ENCODE results near the gene RPP25. TPM values are rescaled to one million over a fixed set of nuclear protein-coding genes. Genes with fewer than 3 reads are reported as not detected.
A peak's percentile ranks its signal among the peaks of the same experiment; 100 is the strongest.

RPP25 gene
- total and polyA plus RNA-seq, 7 donors = 3.7 to 24.0 (median 4.8) TPM

GRCh38 chr15:74995779-74996765 is 39.5 kb upstream of the RPP25 start:
- intact Hi-C loops (cut with DNase I) = no loop called here
- WGBS, 2 donors = 15 to 33% methylated on average over 42 of the region's 42 CpGs
- TF ChIP-seq POLR2A (IDR thresholded peaks at IDR 0.05) (no peak), EP300 (IDR thresholded peaks at IDR 0.05) (no peak), CTCF (IDR thresholded peaks at IDR 0.05) (no peak), POLR2AphosphoS5 (IDR thresholded peaks at IDR 0.05) (no peak)

GRCh38 chr15:74995182-74995778 is 38.7 kb upstream of the RPP25 start, which contains the start of gene SCAMP5:
Gene SCAMP5, plus strand, starts transcription at chr15:74995563. Its CDS starts 16,277 bp downstream, at chr15:75011840.
- peaks cover 10 to 46% (median 33%) of the 10 kb centered on the region in 3 donors for H3K27me3 ChIP-seq
- DNase-seq = peak; percentile 96

More at GRCh38 chr15:74995779-74996765, 39.5 kb upstream of the RPP25 start:
- Histone ChIP-seq H3K36me3 (no peaks in the 10 kb centered on the region), H3K27ac (no peak overlapping the region), H3K4me3 (peak overlapping the region; percentile 45 to 60 (median 51)), H3K27me3 (peaks cover 10 to 46% (median 33%) of the 10 kb centered on the region in 3 donors), H3K9me3 (no peaks in the 10 kb centered on the region), H3K4me1 (peaks cover 0 to 13% (median 8%) of the 10 kb centered on the region in 4 donors)
- DNase-seq = no peak

GRCh38 chr15:74994685-74995084 is 38.1 kb upstream of the RPP25 start:
- 41 to 60% methylated on average over 5 of the region's 5 CpGs for WGBS, 2 donors
- no peak overlapping the region for H3K27ac ChIP-seq

More at GRCh38 chr15:74995182-74995778, 38.7 kb upstream of the RPP25 start, which contains the start of gene SCAMP5:
- Histone ChIP-seq H3K4me1 (peaks cover 0 to 13% (median 8%) of the 10 kb centered on the region in 4 donors), H3K36me3 (no peaks in the 10 kb centered on the region), H3K4me3 (peak within 1 kb of the TSS; percentile 45 to 60 (median 51)), H3K9me3 (no peaks in the 10 kb centered on the region), H3K27ac (no peak within 1 kb of the TSS)
- intact Hi-C loops (cut with DNase I) = no loop called here
- TF ChIP-seq CTCF (IDR thresholded peaks at IDR 0.05) (no peak), EP300 (IDR thresholded peaks at IDR 0.05) (no peak), POLR2AphosphoS5 (IDR thresholded peaks at IDR 0.05) (no peak), POLR2A (IDR thresholded peaks at IDR 0.05) (no peak)
- 1% methylated on average over 58 of the region's 58 CpGs for WGBS, 2 donors

GRCh38 chr15:74994236-74994635 is 37.7 kb upstream of the RPP25 start:
- intact Hi-C loops (cut with DNase I) = no loop called here
- Histone ChIP-seq H3K9me3 (no peaks in the 10 kb centered on the region), H3K4me3 (no peak overlapping the region), H3K4me1 (peaks cover 0 to 13% (median 8%) of the 10 kb centered on the region in 4 donors), H3K36me3 (no peaks in the 10 kb centered on the region), H3K27me3 (peaks cover 10 to 42% (median 29%) of the 10 kb centered on the region in 3 donors), H3K27ac (no peak overlapping the region)
- no peak for DNase-seq
- 51 to 60% methylated on average over 2 of the region's 2 CpGs for WGBS, 2 donors
- no peak for TF ChIP-seq CTCF (IDR thresholded peaks at IDR 0.05)
- TF ChIP-seq EP300 (IDR thresholded peaks at IDR 0.05) = no peak
- no peak for TF ChIP-seq POLR2A (IDR thresholded peaks at IDR 0.05)
- no peak for TF ChIP-seq POLR2AphosphoS5 (IDR thresholded peaks at IDR 0.05)

More at GRCh38 chr15:74994685-74995084, 38.1 kb upstream of the RPP25 start:
- DNase-seq = no peak
- TF ChIP-seq POLR2A (IDR thresholded peaks at IDR 0.05) (no peak), POLR2AphosphoS5 (IDR thresholded peaks at IDR 0.05) (no peak), CTCF (IDR thresholded peaks at IDR 0.05) (no peak), EP300 (IDR thresholded peaks at IDR 0.05) (no peak)
- H3K27me3 ChIP-seq = peaks cover 10 to 46% (median 33%) of the 10 kb centered on the region in 3 donors
- peak overlapping the region in 2 of 4 donors; percentile 53 to 60 for H3K4me3 ChIP-seq
- no peaks in the 10 kb centered on the region for H3K9me3 ChIP-seq
- no peaks in the 10 kb centered on the region for H3K36me3 ChIP-seq
- intact Hi-C loops (cut with DNase I) = no loop called here
- peaks cover 0 to 13% (median 8%) of the 10 kb centered on the region in 4 donors for H3K4me1 ChIP-seq
